Heart right ventricle (tissue), 16 donors: ENCODE data around the gene LSM4. TPM values are rescaled to one million over a fixed set of nuclear protein-coding genes. Genes with fewer than 3 reads are reported as not detected.

Source experiments
- ATAC-seq, 8 donors: fragments of 200-7000 bp; cut with Tn5 transposase; one replicate each; pipeline ENCODE4 v1.9.1; 2020; ENCODE audit warnings: mild to moderate bottlenecking in 8 of 8, moderate library complexity in 8 of 8, moderate number of reproducible peaks in 1 of 8
- DNase-seq, 2 donors: peaks; one replicate each; pipeline ENCODE4 v3.0.0-alpha.2; 2020
- H3K27ac ChIP-seq, 10 donors: fragments of 200-600 bp; sonication (generic) in 2 of 10; one replicate each; pipeline versions ENCODE4 v1.5.0 to v1.8.0; 2020 to 2022; ENCODE audit warnings: mild to moderate bottlenecking in 3 of 10
- H3K27me3 ChIP-seq, 7 donors: fragments of 200-600 bp; one replicate each; pipeline ENCODE4 v1.8.0; 2021 to 2022; ENCODE audit warnings: mild to moderate bottlenecking in 2 of 7
- H3K36me3 ChIP-seq, 9 donors: fragments of 200-600 bp; sonication (generic) in 1 of 9; one replicate each; pipeline versions ENCODE4 v1.5.0 to v1.8.0; 2020 to 2022; ENCODE audit warnings: mild to moderate bottlenecking in 2 of 9
- H3K4me1 ChIP-seq, 9 donors: fragments of 200-600 bp; sonication (generic) in 1 of 9; one replicate each; pipeline versions ENCODE4 v1.5.0 to v1.8.0; 2020 to 2022; ENCODE audit warnings: mild to moderate bottlenecking in 4 of 9
- H3K4me3 ChIP-seq, 10 donors: fragments of 200-600 bp; sonication (generic) in 2 of 10; one replicate each; pipeline versions ENCODE4 v1.5.0 to v1.8.0; 2020 to 2022; ENCODE audit warnings: mild to moderate bottlenecking in 7 of 10, moderate library complexity in 2 of 10
- H3K9me3 ChIP-seq, 11 donors: fragments of 200-600 bp in 10 of 11; sonication (generic) in 2 of 11; one replicate each; pipeline versions ENCODE4 v1.5.0 to v1.8.0; 2013 to 2022; ENCODE audit warnings: mild to moderate bottlenecking in 2 of 11, control low read depth in 1 of 11, moderate library complexity in 1 of 11
- CTCF ChIP-seq, 9 donors: fragments of 200-600 bp; sonication (generic) in 2 of 9; IDR thresholded peaks; one replicate each; pipeline versions ENCODE4 v1.5.0 to v1.8.0; 2021 to 2022; ENCODE audit warnings: antibody characterized with exemption in 9 of 9, mild to moderate bottlenecking in 5 of 9, moderate library complexity in 1 of 9
- WGBS, 2 donors: extraction: QIAGEN DNeasy Blood & Tissue Kit; methylation state at CpG; one replicate each; pipeline ENCODE4 v1.1.7; 2013; ENCODE audit warnings: inconsistent platforms in 1 of 2; 5-methylcytosine and 5-hydroxymethylcytosine counted together
- intact Hi-C, 10 donors: fragments of 100-400 bp; cut with DNase I; formaldehyde crosslinking; loops; one replicate each; pipeline versions ENCODE4 v1.11.1 to v1.14.2; 2022
- polyA plus RNA-seq, 2 donors: library from polyadenylated mRNA; stranded (reverse); fragments of 200-250 nt; gene quantifications; one replicate each; pipeline ENCODE4 v1.2.3, GENCODE V29; 2013
- total RNA-seq, 10 donors: library from RNA; stranded (reverse); fragmentation: NEBNext Ultra II Directional in 3 of 10; extraction: Animal tissue kit (Norgen Biotek cat#: 25700) in 3 of 10; gene quantifications; one replicate each; pipeline versions ENCODE4 v1.2.1 to v1.2.4, GENCODE V29; 2021 to 2023
- donor health status: Arrhythmogenic right ventricular cardiomyopathy.
- donor health status: ischemic (EF 13 %, LVEDD 7.1; RV severe dilation, severe dysfunction).
- donor health status: healthy with polysubstance abuse.
- donor health status: DM: no; HTN: yes; CAD: no.
- donor health status: DM: no; HTN: no; CAD: no.
- donor health status: ischemic (EF 25% LVEDD 6.9; RV normal size, moderate dysfunction).
- donor health status: ischemic (EF 25% LVEDD 5.7; RV mildly dilated, moderate dysfunction).
- donor health status: healthy.
- donor health status: DM: yes; HTN: yes; CAD: no.
- donor health status: Ischemic cardiomyopathy.
- donor health status: ischemic (EF 35%, LVEDD 5.7; RV mildly dilated, moderate dysfunction).
- donor health status: nonischemic (EF 11% LVEDD 7.7; RV severe dilation, severe dysfunction).
- donor health status: DM: yes; HTN: yes; CAD: no.
- donor health status: PGD.
- donor health status: ischemic (EF 29% LVEDD 5.4; RV normal size, mild dysfunction).
- donor health status: nonischemic (EF 23%, LVEDD 6.1; RV moderate dilation, normal function).

LSM4 gene
- total and polyA plus RNA-seq, 12 donors = 73.2 to 163 (median 93.6) TPM

- Histone ChIP-seq H3K4me1 (peaks cover 9 to 56% (median 45%) of the 10 kb centered on the region in 9 donors), H3K27ac (peak within 1 kb of the TSS; percentile 99 to 100 (median 100)), H3K9me3 (no peaks in the 10 kb centered on the region), H3K4me3 (peak within 1 kb of the TSS; percentile 75 to 100 (median 94)), H3K36me3 (peaks cover 0 to 30% (median 15%) of the 10 kb centered on the region in 9 donors), H3K27me3 (no peaks in the 10 kb centered on the region)
- TF ChIP-seq CTCF (IDR thresholded peaks at IDR 0.05) = peak in 1 of 9 donors; percentile 9
- WGBS, 2 donors = 0 to 1% methylated on average over 93 to 138 of the region's 138 CpGs
- DNase-seq (peak; percentile 98 to 99), ATAC-seq (peak; percentile 77 to 88 (median 82))
- intact Hi-C loops = loop anchor here in 6 of 10 donors (1.0 to 10.0 kb wide), 5 partner anchors 23 to 133 kb away; partner anchors contain the start of genes LSM4 (in 1 of the 6) and SSBP4 (in 1 of the 6)
Measured at GRCh38 chr19:18281082-18282020, 41.5 kb downstream of the LSM4 start, which contains the start of gene JUND. Gene JUND (minus strand): TSS chr19:18281622. CDS start chr19:18281484, 138 bp downstream.

GRCh38 chr19:18280247-18281081 is 42.4 kb downstream of the LSM4 start:
- WGBS, 2 donors = 1% methylated on average over 68 to 110 of the region's 111 CpGs
- peak overlapping the region; percentile 99 to 100 (median 100) for H3K27ac ChIP-seq
- TF ChIP-seq CTCF (IDR thresholded peaks at IDR 0.05) = peak in 1 of 9 donors; percentile 9
- H3K4me3 ChIP-seq = peak overlapping the region; percentile 75 to 100 (median 94)
- DNase-seq = peak; percentile 67 to 82
- peaks cover 0 to 34% (median 15%) of the 10 kb centered on the region in 9 donors for H3K36me3 ChIP-seq
- peaks cover 9 to 63% (median 52%) of the 10 kb centered on the region in 9 donors for H3K4me1 ChIP-seq
- ATAC-seq = peak; percentile 16 to 69 (median 24)
- no peaks in the 10 kb centered on the region for H3K9me3 ChIP-seq
- intact Hi-C loops = loop anchor here in 5 of 10 donors (1.0 to 10.0 kb wide), 5 partner anchors 24 to 134 kb away; partner anchors contain the start of genes LSM4 (in 1 of the 5) and SSBP4 (in 1 of the 5)
- no peaks in the 10 kb centered on the region for H3K27me3 ChIP-seq

GRCh38 chr19:18279516-18280246 is 43.2 kb downstream of the LSM4 start:
- Histone ChIP-seq H3K9me3 (no peaks in the 10 kb centered on the region), H3K4me1 (peaks cover 14 to 64% (median 59%) of the 10 kb centered on the region in 9 donors), H3K27me3 (no peaks in the 10 kb centered on the region), H3K4me3 (peak overlapping the region; percentile 75 to 100 (median 94)), H3K27ac (peak overlapping the region; percentile 99 to 100 (median 100)), H3K36me3 (peaks cover 0 to 34% (median 15%) of the 10 kb centered on the region in 9 donors)
- intact Hi-C loops = loop anchor here (1.0 to 10.0 kb wide), 12 partner anchors 25 to 138 kb away; partner anchors contain the start of genes LSM4 (in 8 of the 10), SSBP4 (in 4 of the 10) and PGPEP1 (in 1 of the 10)
- 1% methylated on average over 46 to 55 of the region's 55 CpGs for WGBS, 2 donors
- peak; percentile 54 to 98 (median 93) for TF ChIP-seq CTCF (IDR thresholded peaks at IDR 0.05)
- ATAC-seq = peak; percentile 65 to 85 (median 80)
- peak; percentile 91 to 93 for DNase-seq
